Measurements from ENCODE around the gene AREG.

GRCh38 chr4:74483226-74483911, 38.4 kb downstream of the AREG start:
- TF ChIP-seq CTCF (IDR thresholded peaks at IDR 0.05) (no peak), POLR2A (IDR thresholded peaks at IDR 0.05) (no peak), POLR2AphosphoS5 (IDR thresholded peaks at IDR 0.05) (no peak)
